Choroid plexus epithelial cell (primary cell): Measurements from ENCODE around the gene TBC1D22A.
A peak's percentile ranks its signal among the peaks of the same experiment; 100 is the strongest.

Experiments
- DNase-seq: peaks from one replicate; pipeline ENCODE4 v3.0.0-alpha.2; 2010; ENCODE audit warnings: low read depth
- H3K4me3 ChIP-seq: 2 replicates; pipeline ENCODE4 v1.5.1; 2011; ENCODE audit warnings: low read depth, mild to moderate bottlenecking, control low read depth, low read length, moderate library complexity
- TF ChIP-seq, protein P1 (sequence below): conservative IDR thresholded peaks from 2 replicates; pipeline ENCODE4 v1.5.1; 2011; ENCODE audit warnings: low read depth, mild to moderate bottlenecking, control low read depth, inconsistent platforms, low read length, moderate library complexity

Gene TBC1D22A

GRCh38 chr22:47015589-47016178 lies 253.2 kb downstream of the TBC1D22A start:
- no peak for DNase-seq
- H3K4me3 ChIP-seq, result no peak overlapping the region
- TF ChIP-seq, protein P1, sequence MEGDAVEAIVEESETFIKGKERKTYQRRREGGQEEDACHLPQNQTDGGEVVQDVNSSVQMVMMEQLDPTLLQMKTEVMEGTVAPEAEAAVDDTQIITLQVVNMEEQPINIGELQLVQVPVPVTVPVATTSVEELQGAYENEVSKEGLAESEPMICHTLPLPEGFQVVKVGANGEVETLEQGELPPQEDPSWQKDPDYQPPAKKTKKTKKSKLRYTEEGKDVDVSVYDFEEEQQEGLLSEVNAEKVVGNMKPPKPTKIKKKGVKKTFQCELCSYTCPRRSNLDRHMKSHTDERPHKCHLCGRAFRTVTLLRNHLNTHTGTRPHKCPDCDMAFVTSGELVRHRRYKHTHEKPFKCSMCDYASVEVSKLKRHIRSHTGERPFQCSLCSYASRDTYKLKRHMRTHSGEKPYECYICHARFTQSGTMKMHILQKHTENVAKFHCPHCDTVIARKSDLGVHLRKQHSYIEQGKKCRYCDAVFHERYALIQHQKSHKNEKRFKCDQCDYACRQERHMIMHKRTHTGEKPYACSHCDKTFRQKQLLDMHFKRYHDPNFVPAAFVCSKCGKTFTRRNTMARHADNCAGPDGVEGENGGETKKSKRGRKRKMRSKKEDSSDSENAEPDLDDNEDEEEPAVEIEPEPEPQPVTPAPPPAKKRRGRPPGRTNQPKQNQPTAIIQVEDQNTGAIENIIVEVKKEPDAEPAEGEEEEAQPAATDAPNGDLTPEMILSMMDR, result no peak

DNA sequence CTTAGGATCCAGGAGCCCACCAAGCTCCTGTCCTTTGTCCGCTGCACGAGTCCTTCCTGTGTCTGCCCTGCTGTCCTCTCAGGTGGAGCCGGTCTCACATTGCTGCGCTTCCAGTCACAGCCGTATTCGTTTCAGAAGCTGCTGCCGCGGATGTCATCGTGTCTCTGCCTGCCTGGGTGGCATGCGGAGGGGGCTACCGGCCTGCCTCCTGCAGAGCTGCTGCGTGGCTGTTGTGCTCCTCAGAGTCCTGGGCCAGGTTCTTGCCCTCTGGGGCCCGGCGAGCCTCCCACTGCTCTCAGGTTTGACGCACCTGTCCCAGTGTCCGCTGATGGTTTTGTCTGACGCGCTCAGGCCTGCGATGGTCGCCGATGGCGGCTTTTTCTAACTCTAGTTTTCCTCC lies 254.2 kb downstream of the TBC1D22A start:
- no peak for DNase-seq
- TF ChIP-seq, protein P1, result no peak
- H3K4me3 ChIP-seq, result no peak overlapping the region

DNA sequence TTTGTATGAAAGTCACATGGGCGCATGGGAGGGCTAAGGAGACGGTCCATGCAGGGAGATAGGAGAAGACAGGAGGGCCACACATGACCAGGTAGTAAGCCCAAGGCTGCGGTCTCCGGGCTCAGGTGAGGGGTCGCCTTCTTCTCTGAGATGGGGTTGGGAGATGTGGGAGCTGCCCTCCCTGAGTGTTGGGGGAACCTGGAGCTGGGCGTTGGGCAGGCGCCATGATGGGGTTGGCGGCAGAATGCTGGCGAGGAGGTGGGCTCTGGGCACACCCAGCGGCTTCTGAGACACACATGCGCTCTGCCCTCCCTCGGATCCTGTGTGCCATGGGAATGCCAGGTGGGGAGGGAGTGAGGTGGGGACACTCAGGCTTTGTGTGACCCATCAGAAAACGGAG lies 254.8 kb downstream of the TBC1D22A start:
- TF ChIP-seq, protein P1, result no peak
- no peak overlapping the region for H3K4me3 ChIP-seq
- no peak for DNase-seq

- TF ChIP-seq, protein P1, result no peak
- no peak overlapping the region for H3K4me3 ChIP-seq
- DNase-seq, result no peak
These were observed 255.8 kb downstream of the TBC1D22A start for GRCh38 chr22:47018010-47018910.

- no peak for DNase-seq
- TF ChIP-seq, protein P1, result no peak
- no peak overlapping the region for H3K4me3 ChIP-seq
These were observed 256.8 kb downstream of the TBC1D22A start for GRCh38 chr22:47019012-47019790.

- peak; percentile 42 for DNase-seq
- TF ChIP-seq, protein P1, result no peak
- H3K4me3 ChIP-seq, result no peak overlapping the region
These were observed 257.7 kb downstream of the TBC1D22A start for GRCh38 chr22:47020166-47020565.
